ENCODE data around the gene METTL13.
"Not testable (repeated sequence)": the region's sequence is repeated elsewhere in the genome, so short reads cannot be mapped to it uniquely, and the experiment has no call there.

The METTL13 gene

GRCh38 chr1:171793636-171794035 lies 12.2 kb downstream of the METTL13 start:
- peaks cover 80% of the 10 kb centered on the region for H3K36me3 ChIP-seq (ENCODE audit: insufficient read depth, low read length)
- no peak overlapping the region for H3K4me3 ChIP-seq
- no peak overlapping the region for H3K27ac ChIP-seq
- DNase-seq (ENCODE audit: low read depth, low spot score), result no peak
- H3K9me3 ChIP-seq (ENCODE audit: low read depth, low read length), result no peaks in the 10 kb centered on the region
- no peak overlapping the region for H3K9ac ChIP-seq (ENCODE audit: insufficient read length)
- TF ChIP-seq EZH2 (IDR thresholded peaks at IDR 0.05), result no peak
- TF ChIP-seq POLR2AphosphoS5 (IDR thresholded peaks at IDR 0.05; ENCODE audit: borderline replicate concordance, low read depth, low read length), result no peak
- TF ChIP-seq FOXP2 (optimal IDR thresholded peaks at IDR 0.05; ENCODE audit: control extremely low read depth, extremely low read length, insufficient read depth), result no peak

- no peak for DNase-seq (ENCODE audit: low read depth, low spot score)
- no peak overlapping the region for H3K4me3 ChIP-seq
- H3K9ac ChIP-seq (ENCODE audit: insufficient read length), result no peak overlapping the region
- H3K36me3 ChIP-seq (ENCODE audit: insufficient read depth, low read length), result peaks cover 75% of the 10 kb centered on the region
- no peaks in the 10 kb centered on the region for H3K9me3 ChIP-seq (ENCODE audit: low read depth, low read length)
- no peak for TF ChIP-seq POLR2AphosphoS5 (IDR thresholded peaks at IDR 0.05; ENCODE audit: borderline replicate concordance, low read depth, low read length)
- TF ChIP-seq FOXP2 (optimal IDR thresholded peaks at IDR 0.05; ENCODE audit: control extremely low read depth, extremely low read length, insufficient read depth), result no peak
- TF ChIP-seq EZH2 (IDR thresholded peaks at IDR 0.05), result no peak
- no peak overlapping the region for H3K27ac ChIP-seq
Observed at GRCh38 chr1:171794085-171794484, 12.6 kb downstream of the METTL13 start.

- Histone ChIP-seq H3K9me3 (ENCODE audit: low read depth, low read length) (no peaks in the 10 kb centered on the region), H3K27ac (no peak overlapping the region), H3K36me3 (ENCODE audit: insufficient read depth, low read length) (peaks cover 52% of the 10 kb centered on the region), H3K9ac (ENCODE audit: insufficient read length) (no peak overlapping the region), H3K4me3 (no peak overlapping the region)
- DNase-seq (ENCODE audit: low read depth, low spot score), result no peak
- TF ChIP-seq FOXP2 (optimal IDR thresholded peaks at IDR 0.05; ENCODE audit: control extremely low read depth, extremely low read length, insufficient read depth) (no peak), POLR2AphosphoS5 (IDR thresholded peaks at IDR 0.05; ENCODE audit: borderline replicate concordance, low read depth, low read length) (no peak), EZH2 (IDR thresholded peaks at IDR 0.05) (no peak)
Observed at GRCh38 chr1:171796592-171796991, 15.1 kb downstream of the METTL13 start.

GRCh38 chr1:171798311-171798710 lies 16.9 kb downstream of the METTL13 start:
- H3K9me3 ChIP-seq (ENCODE audit: low read depth, low read length), result no peaks in the 10 kb centered on the region
- H3K36me3 ChIP-seq (ENCODE audit: insufficient read depth, low read length), result peaks cover 35% of the 10 kb centered on the region
- no peak for DNase-seq (ENCODE audit: low read depth, low spot score)
- H3K4me3 ChIP-seq, result no peak overlapping the region
- TF ChIP-seq EZH2 (IDR thresholded peaks at IDR 0.05) (no peak), POLR2AphosphoS5 (IDR thresholded peaks at IDR 0.05; ENCODE audit: borderline replicate concordance, low read depth, low read length) (no peak), FOXP2 (optimal IDR thresholded peaks at IDR 0.05; ENCODE audit: control extremely low read depth, extremely low read length, insufficient read depth) (no peak)
- no peak overlapping the region for H3K27ac ChIP-seq
- no peak overlapping the region for H3K9ac ChIP-seq (ENCODE audit: insufficient read length)

- TF ChIP-seq EZH2 (IDR thresholded peaks at IDR 0.05) (no peak), POLR2AphosphoS5 (IDR thresholded peaks at IDR 0.05; ENCODE audit: borderline replicate concordance, low read depth, low read length) (no peak), FOXP2 (optimal IDR thresholded peaks at IDR 0.05; ENCODE audit: control extremely low read depth, extremely low read length, insufficient read depth) (no peak)
- Histone ChIP-seq H3K36me3 (ENCODE audit: insufficient read depth, low read length) (peaks cover 31% of the 10 kb centered on the region), H3K9me3 (ENCODE audit: low read depth, low read length) (no peaks in the 10 kb centered on the region), H3K9ac (ENCODE audit: insufficient read length) (no peak overlapping the region), H3K4me3 (no peak overlapping the region), H3K27ac (no peak overlapping the region)
- no peak for DNase-seq (ENCODE audit: low read depth, low spot score)
Observed at GRCh38 chr1:171798765-171799164, 17.3 kb downstream of the METTL13 start.

GRCh38 chr1:171799166-171799565 lies 17.7 kb downstream of the METTL13 start:
- Histone ChIP-seq H3K27ac (no peak overlapping the region), H3K9me3 (ENCODE audit: low read depth, low read length) (no peaks in the 10 kb centered on the region), H3K9ac (ENCODE audit: insufficient read length) (no peak overlapping the region), H3K36me3 (ENCODE audit: insufficient read depth, low read length) (peaks cover 27% of the 10 kb centered on the region), H3K4me3 (no peak overlapping the region)
- TF ChIP-seq EZH2 (IDR thresholded peaks at IDR 0.05), result no peak
- no peak for TF ChIP-seq POLR2AphosphoS5 (IDR thresholded peaks at IDR 0.05; ENCODE audit: borderline replicate concordance, low read depth, low read length)
- no peak for TF ChIP-seq FOXP2 (optimal IDR thresholded peaks at IDR 0.05; ENCODE audit: control extremely low read depth, extremely low read length, insufficient read depth)
- DNase-seq (ENCODE audit: low read depth, low spot score), result peak; percentile 12

GRCh38 chr1:171799698-171800097 lies 18.2 kb downstream of the METTL13 start:
- DNase-seq (ENCODE audit: low read depth, low spot score); H3K4me3 ChIP-seq; H3K9ac ChIP-seq (ENCODE audit: insufficient read length); H3K27ac ChIP-seq; H3K9me3 ChIP-seq (ENCODE audit: low read depth, low read length): not testable (repeated sequence)
- peaks cover 22% of the 10 kb centered on the region for H3K36me3 ChIP-seq (ENCODE audit: insufficient read depth, low read length)

- Histone ChIP-seq H3K9me3 (ENCODE audit: low read depth, low read length) (no peaks in the 10 kb centered on the region), H3K4me3 (no peak overlapping the region), H3K27ac (no peak overlapping the region), H3K9ac (ENCODE audit: insufficient read length) (no peak overlapping the region), H3K36me3 (ENCODE audit: insufficient read depth, low read length) (peaks cover 15% of the 10 kb centered on the region)
- TF ChIP-seq FOXP2 (optimal IDR thresholded peaks at IDR 0.05; ENCODE audit: control extremely low read depth, extremely low read length, insufficient read depth), result no peak
- no peak for TF ChIP-seq POLR2AphosphoS5 (IDR thresholded peaks at IDR 0.05; ENCODE audit: borderline replicate concordance, low read depth, low read length)
- no peak for TF ChIP-seq EZH2 (IDR thresholded peaks at IDR 0.05)
- DNase-seq (ENCODE audit: low read depth, low spot score), result no peak
Observed at GRCh38 chr1:171800342-171800741, 18.9 kb downstream of the METTL13 start.

- TF ChIP-seq POLR2AphosphoS5 (IDR thresholded peaks at IDR 0.05; ENCODE audit: borderline replicate concordance, low read depth, low read length), result no peak
- TF ChIP-seq FOXP2 (optimal IDR thresholded peaks at IDR 0.05; ENCODE audit: control extremely low read depth, extremely low read length, insufficient read depth), result no peak
- Histone ChIP-seq H3K36me3 (ENCODE audit: insufficient read depth, low read length) (peaks cover 12% of the 10 kb centered on the region), H3K4me3 (no peak overlapping the region), H3K9ac (ENCODE audit: insufficient read length) (no peak overlapping the region), H3K27ac (no peak overlapping the region), H3K9me3 (ENCODE audit: low read depth, low read length) (no peaks in the 10 kb centered on the region)
- no peak for DNase-seq (ENCODE audit: low read depth, low spot score)
Observed at GRCh38 chr1:171800851-171801250, 19.4 kb downstream of the METTL13 start.

Measured in SK-N-MC (cell line).